Esophagus muscularis mucosa (tissue), 3 donors: ENCODE measurements around the gene TNFRSF21.

Experiments used
- CTCF ChIP-seq, 3 experiments: fragments of 200-600 bp in 2 of 3; fragments of 450-650 bp in 1 of 3; sonication (generic) in 2 of 3; IDR thresholded peaks; one replicate each; pipeline ENCODE4 v1.5.1; 2017 to 2019; ENCODE audit warnings: antibody characterized with exemption in 3 of 3, mild to moderate bottlenecking in 2 of 3, moderate library complexity in 1 of 3
- POLR2A ChIP-seq: fragments of 450-650 bp; IDR thresholded peaks from one replicate; pipeline ENCODE4 v1.6.1; 2017; ENCODE audit warnings: antibody characterized with exemption, moderate library complexity, mild to moderate bottlenecking, low read depth

GRCh38 chr6:47358440-47359225 lies 48.9 kb upstream of the TNFRSF21 start:
- TF ChIP-seq CTCF (IDR thresholded peaks at IDR 0.05): no peak
- no peak for TF ChIP-seq POLR2A
